Activated CD8-positive, alpha-beta memory T cell treated with anti-CD3 and anti-CD28 coated beads, Interleukin-2, amount 50 U/mL, for 1 hour (primary cell): ENCODE data around the gene BOLA2B.

Experiments used
- DNase-seq: peaks from one replicate; pipeline ENCODE4 v3.0.0-alpha.2; 2020; ENCODE audit errors: extremely low read depth

BOLA2B gene

DNA sequence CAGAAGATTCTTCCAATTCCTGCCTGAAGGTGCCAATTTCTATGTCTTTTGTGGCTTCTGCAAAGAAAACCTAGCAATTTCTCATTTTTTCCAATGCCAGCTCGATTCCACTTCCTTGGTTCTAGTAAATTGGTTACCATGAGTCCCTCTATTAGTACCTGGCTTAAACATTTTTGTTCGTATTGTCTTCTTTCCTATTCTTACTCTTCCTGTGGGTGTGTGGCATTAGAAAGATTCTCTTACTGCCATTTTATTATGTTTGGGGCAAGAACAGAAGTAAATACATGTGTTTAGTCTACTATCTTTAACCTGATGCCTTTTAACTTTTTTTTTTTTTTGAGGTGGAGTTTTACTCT lies 50.1 kb downstream of the BOLA2B start:
- no peak for DNase-seq
